PFSK-1 (cell line): ENCODE data around the gene SLC5A10. TPM values are rescaled to one million over a fixed set of nuclear protein-coding genes. Genes with fewer than 3 reads are reported as not detected.

ENCODE experiments used
- FOXP2 ChIP-seq: optimal IDR thresholded peaks from 2 replicates; pipeline ENCODE3; 2011; ENCODE audit warnings: borderline replicate concordance, control low read depth, inconsistent platforms; ENCODE audit not compliant: insufficient read depth; ENCODE audit errors: extremely low read length, extremely low read depth
- POLR2AphosphoS5 ChIP-seq: IDR thresholded peaks from 2 replicates; pipeline ENCODE4 v1.6.1; 2012; ENCODE audit warnings: low read depth, mild to moderate bottlenecking, control low read depth, low read length, moderate library complexity
- SIN3A ChIP-seq: IDR thresholded peaks from 2 replicates; pipeline ENCODE4 v1.6.1; 2012; ENCODE audit warnings: mild to moderate bottlenecking, low read length, moderate library complexity, borderline replicate concordance; ENCODE audit not compliant: insufficient read depth
- TAF1 ChIP-seq: IDR thresholded peaks from 2 replicates; pipeline ENCODE4 v1.6.1; 2012; ENCODE audit warnings: low read length, control low read depth, borderline replicate concordance; ENCODE audit not compliant: insufficient read depth
- polyA plus RNA-seq: library from polyadenylated mRNA; unstranded; fragments of >200 nt; gene quantifications from one replicate; pipeline ENCODE4 v1.2.1, GENCODE V29; 2012; ENCODE audit warnings: low read depth, missing spikeins; ENCODE audit not compliant: insufficient read length
- TF ChIP-seq, protein P1 (sequence below), 2 experiments: IDR thresholded peaks; 2 replicates each; pipeline versions ENCODE4 v1.6.1 to v1.8.0; 2011 to 2012; ENCODE audit warnings: low read depth in 2 of 2, low read length in 2 of 2, control low read depth in 1 of 2, inconsistent platforms in 1 of 2, mild to moderate bottlenecking in 1 of 2, moderate library complexity in 1 of 2; ENCODE audit not compliant: insufficient read depth in 1 of 2

SLC5A10 gene
- 1.6 TPM for polyA plus RNA-seq

DNA sequence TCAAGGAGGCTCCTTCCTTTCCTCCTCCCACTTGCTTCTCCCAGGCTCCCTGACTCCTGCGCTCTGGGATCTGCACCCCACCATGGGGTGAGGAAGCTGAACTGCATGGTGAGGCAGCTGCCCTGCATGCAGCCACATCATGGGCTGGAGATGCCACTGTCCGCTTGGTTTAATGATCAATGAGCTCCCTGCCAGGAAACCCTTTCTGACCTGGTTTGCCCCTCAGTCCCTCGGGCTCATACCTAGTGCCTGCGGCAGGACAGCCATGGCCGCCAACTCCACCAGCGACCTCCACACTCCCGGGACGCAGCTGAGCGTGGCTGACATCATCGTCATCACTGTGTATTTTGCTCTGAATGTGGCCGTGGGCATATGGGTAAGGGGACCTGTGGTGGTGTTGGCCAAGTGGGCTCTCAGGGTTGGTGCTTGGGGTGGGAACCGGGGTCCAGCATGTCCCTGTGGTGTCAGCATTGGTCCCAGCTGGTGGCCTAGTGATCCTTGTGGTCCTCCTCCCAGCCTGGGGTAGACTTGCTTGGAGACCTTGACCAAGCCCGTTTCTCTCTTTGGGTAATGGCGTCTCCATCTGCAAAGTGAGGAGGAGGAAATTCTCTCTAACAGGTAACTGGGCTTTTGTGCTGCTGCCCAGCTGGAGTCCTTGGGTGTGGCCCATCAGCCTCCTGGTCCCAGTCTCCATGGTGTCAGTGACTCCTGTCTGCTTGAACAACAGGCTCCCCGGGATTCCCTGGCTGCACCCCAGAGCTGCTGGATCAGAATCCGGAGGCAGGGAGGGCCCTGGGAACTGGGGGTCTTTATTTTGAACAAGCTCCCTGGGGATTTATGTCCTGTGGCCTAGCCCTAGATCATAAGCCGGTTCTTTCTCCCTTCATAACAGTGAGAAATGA lies at the start of gene SLC5A10:
SLC5A10 (plus strand) TSS at position 225 of the 902 bp plus-strand sequence; CDS start at position 266, 41 bp downstream.
- no peak for TF ChIP-seq SIN3A
- TF ChIP-seq TAF1 = no peak
- no peak for TF ChIP-seq FOXP2
- TF ChIP-seq POLR2AphosphoS5 = no peak
- TF ChIP-seq, protein P1, sequence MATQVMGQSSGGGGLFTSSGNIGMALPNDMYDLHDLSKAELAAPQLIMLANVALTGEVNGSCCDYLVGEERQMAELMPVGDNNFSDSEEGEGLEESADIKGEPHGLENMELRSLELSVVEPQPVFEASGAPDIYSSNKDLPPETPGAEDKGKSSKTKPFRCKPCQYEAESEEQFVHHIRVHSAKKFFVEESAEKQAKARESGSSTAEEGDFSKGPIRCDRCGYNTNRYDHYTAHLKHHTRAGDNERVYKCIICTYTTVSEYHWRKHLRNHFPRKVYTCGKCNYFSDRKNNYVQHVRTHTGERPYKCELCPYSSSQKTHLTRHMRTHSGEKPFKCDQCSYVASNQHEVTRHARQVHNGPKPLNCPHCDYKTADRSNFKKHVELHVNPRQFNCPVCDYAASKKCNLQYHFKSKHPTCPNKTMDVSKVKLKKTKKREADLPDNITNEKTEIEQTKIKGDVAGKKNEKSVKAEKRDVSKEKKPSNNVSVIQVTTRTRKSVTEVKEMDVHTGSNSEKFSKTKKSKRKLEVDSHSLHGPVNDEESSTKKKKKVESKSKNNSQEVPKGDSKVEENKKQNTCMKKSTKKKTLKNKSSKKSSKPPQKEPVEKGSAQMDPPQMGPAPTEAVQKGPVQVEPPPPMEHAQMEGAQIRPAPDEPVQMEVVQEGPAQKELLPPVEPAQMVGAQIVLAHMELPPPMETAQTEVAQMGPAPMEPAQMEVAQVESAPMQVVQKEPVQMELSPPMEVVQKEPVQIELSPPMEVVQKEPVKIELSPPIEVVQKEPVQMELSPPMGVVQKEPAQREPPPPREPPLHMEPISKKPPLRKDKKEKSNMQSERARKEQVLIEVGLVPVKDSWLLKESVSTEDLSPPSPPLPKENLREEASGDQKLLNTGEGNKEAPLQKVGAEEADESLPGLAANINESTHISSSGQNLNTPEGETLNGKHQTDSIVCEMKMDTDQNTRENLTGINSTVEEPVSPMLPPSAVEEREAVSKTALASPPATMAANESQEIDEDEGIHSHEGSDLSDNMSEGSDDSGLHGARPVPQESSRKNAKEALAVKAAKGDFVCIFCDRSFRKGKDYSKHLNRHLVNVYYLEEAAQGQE (IDR thresholded peaks at IDR 0.05; ENCODE audit: insufficient read depth in 1 of 2, low read depth in 2 of 2, low read length in 2 of 2) = no peak

DNA sequence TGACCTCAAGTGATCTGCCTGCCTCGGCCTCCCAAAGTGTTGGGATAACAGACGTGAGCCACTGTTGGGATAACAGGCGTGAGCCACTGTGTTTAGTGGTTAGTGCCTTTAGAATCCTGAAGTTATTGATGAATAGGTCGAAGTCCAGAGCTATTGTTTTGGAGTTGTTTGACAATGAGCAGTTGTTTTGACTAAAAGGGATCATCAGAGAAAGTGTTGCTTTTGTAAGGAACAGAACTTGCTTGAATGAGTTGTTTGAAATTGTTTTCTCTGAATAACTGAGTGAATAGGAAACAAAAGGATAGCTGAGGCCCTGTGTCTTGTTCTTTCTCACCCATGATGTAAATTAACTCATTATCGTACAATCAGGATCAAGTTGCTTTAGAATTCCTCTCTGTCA lies 47.5 kb upstream of the SLC5A10 start:
- no peak for TF ChIP-seq FOXP2
- no peak for TF ChIP-seq TAF1
- no peak for TF ChIP-seq SIN3A
- TF ChIP-seq, protein P1 (IDR thresholded peaks at IDR 0.05; ENCODE audit: insufficient read depth in 1 of 2, low read depth in 2 of 2, low read length in 2 of 2) = no peak
- TF ChIP-seq POLR2AphosphoS5 = no peak

DNA sequence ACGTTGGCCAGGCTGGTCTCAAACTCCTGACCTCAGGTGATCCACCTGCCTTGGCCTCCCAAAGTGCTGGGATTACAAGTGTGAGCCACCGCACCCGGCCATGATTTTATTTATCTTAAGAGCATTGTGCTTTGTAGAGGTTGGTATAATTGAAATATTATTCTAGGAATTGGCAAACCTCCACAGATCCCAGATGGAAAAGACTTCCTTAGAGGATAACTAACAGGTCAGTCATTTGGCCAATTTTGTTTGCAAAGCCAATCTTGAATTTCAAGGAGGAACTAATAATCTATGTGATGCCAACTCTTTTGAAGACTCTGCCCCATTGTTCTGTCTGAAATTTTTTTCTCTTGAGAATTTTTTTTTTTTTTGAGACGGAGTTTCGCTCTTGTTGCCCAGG lies 46.7 kb upstream of the SLC5A10 start:
- TF ChIP-seq FOXP2 (no peak), SIN3A (no peak), POLR2AphosphoS5 (no peak), TAF1 (no peak)
- TF ChIP-seq, protein P1 (IDR thresholded peaks at IDR 0.05; ENCODE audit: insufficient read depth in 1 of 2, low read depth in 2 of 2, low read length in 2 of 2) = no peak

DNA sequence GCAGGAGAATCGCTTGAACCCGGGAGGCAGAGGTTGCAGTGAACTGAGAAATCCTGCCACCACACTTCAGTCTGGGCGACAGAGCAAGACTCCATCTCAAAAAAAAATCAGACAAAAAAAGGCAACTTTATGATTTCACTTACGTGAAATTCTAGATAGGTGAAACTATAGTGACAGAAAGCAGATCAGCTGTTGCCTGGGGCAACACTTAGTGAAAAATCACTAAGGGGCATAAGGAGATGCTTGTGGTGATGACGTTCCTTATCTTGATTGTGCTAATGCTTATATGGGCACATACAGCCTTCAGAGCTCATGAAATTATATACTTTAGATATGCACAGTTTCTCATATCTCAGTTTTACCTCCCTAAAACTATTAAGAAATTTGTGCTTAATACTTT lies 41.6 kb upstream of the SLC5A10 start:
- no peak for TF ChIP-seq TAF1
- no peak for TF ChIP-seq POLR2AphosphoS5
- TF ChIP-seq, protein P1 (IDR thresholded peaks at IDR 0.05; ENCODE audit: insufficient read depth in 1 of 2, low read depth in 2 of 2, low read length in 2 of 2) = no peak
- no peak for TF ChIP-seq SIN3A
- TF ChIP-seq FOXP2 = no peak

DNA sequence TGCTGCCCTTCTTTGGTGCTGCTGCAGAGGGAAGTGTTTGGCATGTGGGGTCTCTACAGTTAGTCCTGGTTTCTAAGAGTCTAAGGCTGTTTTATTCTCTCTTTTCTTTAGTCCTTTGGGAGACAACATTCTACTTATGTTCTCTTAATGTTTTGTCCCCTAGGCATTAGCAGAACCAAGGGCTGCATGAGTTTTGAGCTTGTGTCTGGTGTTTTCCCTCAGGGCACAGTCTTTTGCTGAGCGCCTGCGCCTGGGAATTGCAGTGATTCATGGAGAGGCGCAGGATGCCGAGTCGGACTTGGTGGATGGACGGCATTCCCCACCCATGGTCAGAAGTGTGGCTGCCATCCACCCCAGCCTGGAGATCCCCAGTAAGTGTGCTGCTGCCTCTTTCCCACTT lies 41.1 kb upstream of the SLC5A10 start:
- no peak for TF ChIP-seq SIN3A
- TF ChIP-seq TAF1 = no peak
